Transverse colon (tissue), 4 donors: ENCODE measurements around the gene AURKAIP1. TPM values are rescaled to one million over a fixed set of nuclear protein-coding genes. Genes with fewer than 3 reads are reported as not detected.

ENCODE experiments used
- DNase-seq: peaks from one replicate; pipeline ENCODE4 v3.0.0-alpha.2; 2019
- H3K27ac ChIP-seq, 4 donors: fragments of 200-600 bp; sonication (generic); 2 replicates each; pipeline ENCODE4 v1.5.1; 2016 to 2018; ENCODE audit warnings: inconsistent platforms in 4 of 4
- H3K27me3 ChIP-seq: fragments of 200-600 bp; sonication (generic); 2 replicates; pipeline ENCODE4 v1.5.1; 2017; ENCODE audit warnings: inconsistent platforms
- H3K36me3 ChIP-seq, 4 donors: fragments of 200-600 bp; sonication (generic); 2 replicates each; pipeline ENCODE4 v1.5.1; 2017 to 2019; ENCODE audit warnings: inconsistent platforms in 4 of 4
- H3K4me1 ChIP-seq, 4 donors: fragments of 200-600 bp; sonication (generic); 2 replicates each; pipeline ENCODE4 v1.5.1; 2017 to 2020; ENCODE audit warnings: inconsistent platforms in 4 of 4
- H3K4me3 ChIP-seq, 4 donors: fragments of 200-600 bp; sonication (generic); 1 replicate in 1 of 4; 2 replicates in 3 of 4; pipeline versions ENCODE4 v1.5.1 to v1.6.1; 2017 to 2019; ENCODE audit warnings: inconsistent platforms in 4 of 4
- H3K9me3 ChIP-seq, 2 donors: fragments of 200-600 bp; sonication (generic); 2 replicates each; pipeline ENCODE4 v1.5.1; 2017 to 2019; ENCODE audit warnings: inconsistent platforms in 2 of 2
- EP300 ChIP-seq: sonication (generic); formaldehyde crosslinking; IDR thresholded peaks from one replicate; pipeline ENCODE4 v1.6.1; 2017; ENCODE audit warnings: antibody characterized with exemption, low read depth
- POLR2A ChIP-seq: fragments of 450-650 bp; IDR thresholded peaks from one replicate; pipeline ENCODE4 v1.6.1; 2016; ENCODE audit warnings: antibody characterized with exemption, mild to moderate bottlenecking, moderate library complexity
- POLR2AphosphoS5 ChIP-seq, 3 donors: sonication (generic); formaldehyde crosslinking; IDR thresholded peaks; one replicate each; pipeline ENCODE4 v1.6.1; 2016; ENCODE audit warnings: antibody characterized with exemption in 3 of 3
- WGBS, 2 donors: methylation state at CpG; one replicate each; pipeline ENCODE4 v1.1.5; 2018; ENCODE audit warnings: low coverage in 1 of 2; 5-methylcytosine and 5-hydroxymethylcytosine counted together
- in situ Hi-C, 4 donors: fragments of 200-750 bp; cut with MboI; loops; one replicate each; pipeline versions ENCODE4 v1.15.0 to v1.15.1; 2017; ENCODE audit warnings: low sequenced_read_pairs in 3 of 4, low pct_ligation_motif_present in 1 of 4, low pct_unique_long_range_greater_than_20kb in 1 of 4
- intact Hi-C: fragments of 100-400 bp; cut with DNase I; formaldehyde crosslinking; loops from one replicate; pipeline ENCODE4 v1.15.1; 2023; ENCODE audit warnings: low total_unique reads
- total RNA-seq, 4 donors: library from RNA; depleted of rRNA; stranded (reverse); fragments of >200 nt; gene quantifications; one replicate each; pipeline ENCODE4 v1.1.0, GENCODE V29; 2016
- TF ChIP-seq, protein P1 (sequence below), 5 experiments: fragments of 200-600 bp in 3 of 5; fragments of 450-650 bp in 2 of 5; sonication (generic) in 3 of 5; IDR thresholded peaks; 1 replicate in 2 of 5; 2 replicates in 3 of 5; pipeline ENCODE4 v1.5.1; 2016 to 2017; ENCODE audit warnings: antibody characterized with exemption in 5 of 5, inconsistent platforms in 3 of 5, mild to moderate bottlenecking in 2 of 5, moderate library complexity in 1 of 5

AURKAIP1 gene
- total RNA-seq, 4 donors from 2014 or later, result 110 to 197 (median 167) TPM

DNA sequence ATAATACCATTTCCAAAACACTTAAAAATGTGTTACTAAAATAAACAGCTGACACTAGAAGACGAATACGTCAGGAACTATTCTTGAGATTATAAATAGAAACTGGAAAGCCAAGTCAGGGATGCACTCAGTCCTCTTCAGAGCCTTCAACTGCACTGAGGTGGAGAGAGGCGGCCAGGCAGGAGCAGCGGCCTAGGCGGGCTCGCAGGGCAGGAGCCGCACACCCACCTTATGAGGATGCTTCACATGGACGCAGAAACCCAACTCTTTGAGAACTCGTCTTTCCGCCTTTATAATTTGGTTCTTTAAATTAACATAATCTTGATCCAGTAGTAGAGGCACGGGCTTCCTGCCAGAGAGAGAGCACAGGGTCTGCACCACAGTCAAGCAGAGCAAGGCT is 20.2 kb upstream of the AURKAIP1 start:
- peaks cover 0 to 56% (median 29%) of the 10 kb centered on the region in 4 donors for H3K36me3 ChIP-seq
- H3K9me3 ChIP-seq, result no peaks in the 10 kb centered on the region
- in situ Hi-C loops (no loop called here), intact Hi-C loops (no loop called here)
- WGBS, 2 donors, result 88 to 90% methylated on average over 7 to 11 of the region's 11 CpGs
- peaks cover 7 to 19% (median 15%) of the 10 kb centered on the region in 4 donors for H3K4me1 ChIP-seq
- DNase-seq, result no peak
- TF ChIP-seq POLR2AphosphoS5 (IDR thresholded peaks at IDR 0.05) (no peak), POLR2A (no peak), EP300 (no peak)
- TF ChIP-seq, protein P1, sequence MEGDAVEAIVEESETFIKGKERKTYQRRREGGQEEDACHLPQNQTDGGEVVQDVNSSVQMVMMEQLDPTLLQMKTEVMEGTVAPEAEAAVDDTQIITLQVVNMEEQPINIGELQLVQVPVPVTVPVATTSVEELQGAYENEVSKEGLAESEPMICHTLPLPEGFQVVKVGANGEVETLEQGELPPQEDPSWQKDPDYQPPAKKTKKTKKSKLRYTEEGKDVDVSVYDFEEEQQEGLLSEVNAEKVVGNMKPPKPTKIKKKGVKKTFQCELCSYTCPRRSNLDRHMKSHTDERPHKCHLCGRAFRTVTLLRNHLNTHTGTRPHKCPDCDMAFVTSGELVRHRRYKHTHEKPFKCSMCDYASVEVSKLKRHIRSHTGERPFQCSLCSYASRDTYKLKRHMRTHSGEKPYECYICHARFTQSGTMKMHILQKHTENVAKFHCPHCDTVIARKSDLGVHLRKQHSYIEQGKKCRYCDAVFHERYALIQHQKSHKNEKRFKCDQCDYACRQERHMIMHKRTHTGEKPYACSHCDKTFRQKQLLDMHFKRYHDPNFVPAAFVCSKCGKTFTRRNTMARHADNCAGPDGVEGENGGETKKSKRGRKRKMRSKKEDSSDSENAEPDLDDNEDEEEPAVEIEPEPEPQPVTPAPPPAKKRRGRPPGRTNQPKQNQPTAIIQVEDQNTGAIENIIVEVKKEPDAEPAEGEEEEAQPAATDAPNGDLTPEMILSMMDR (IDR thresholded peaks at IDR 0.05), result no peak
- no peak overlapping the region for H3K27ac ChIP-seq
- H3K4me3 ChIP-seq, result no peak overlapping the region
- no peaks in the 10 kb centered on the region for H3K27me3 ChIP-seq

- H3K4me3 ChIP-seq, result no peak overlapping the region
- H3K9me3 ChIP-seq, result no peaks in the 10 kb centered on the region
- in situ Hi-C loops (no loop called here), intact Hi-C loops (no loop called here)
- no peak overlapping the region for H3K27ac ChIP-seq
- peaks cover 5 to 15% (median 12%) of the 10 kb centered on the region in 4 donors for H3K4me1 ChIP-seq
- no peaks in the 10 kb centered on the region for H3K27me3 ChIP-seq
- WGBS, 2 donors, result 94% methylated on average over 3 to 7 of the region's 7 CpGs
- H3K36me3 ChIP-seq, result peaks cover 0 to 66% (median 34%) of the 10 kb centered on the region in 4 donors
- no peak for DNase-seq
- TF ChIP-seq POLR2AphosphoS5 (IDR thresholded peaks at IDR 0.05), result no peak
- TF ChIP-seq, protein P1 (IDR thresholded peaks at IDR 0.05), result no peak
- TF ChIP-seq POLR2A, result no peak
- no peak for TF ChIP-seq EP300
Observed at GRCh38 chr1:1394116-1394515, 19.1 kb upstream of the AURKAIP1 start.

DNA sequence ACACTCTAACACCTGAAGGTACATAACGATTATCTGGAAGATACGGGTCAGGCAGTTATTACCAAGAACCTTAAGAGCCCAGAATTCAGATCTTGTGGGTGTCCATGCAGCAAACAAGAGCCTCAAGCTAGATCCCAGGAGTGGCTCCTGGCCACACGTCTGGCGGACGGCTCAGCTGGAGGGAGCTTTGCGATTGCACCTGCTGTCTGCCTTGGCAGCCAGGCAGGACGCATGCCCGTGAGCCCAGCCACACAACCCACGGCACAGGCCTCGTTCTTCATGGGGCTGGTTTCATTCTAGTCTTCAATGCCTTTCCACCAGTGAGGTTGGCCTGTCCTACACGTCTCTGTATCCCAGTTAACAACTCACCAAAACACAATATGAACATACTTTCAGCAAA is 18.4 kb upstream of the AURKAIP1 start:
- 96% methylated on average over 11 of the region's 11 CpGs; no CpG with 5 or more reads in 1 of the 2 donors for WGBS, 2 donors
- intact Hi-C loops, result no loop called here
- in situ Hi-C loops, result no loop called here
- H3K27me3 ChIP-seq, result no peaks in the 10 kb centered on the region
- H3K36me3 ChIP-seq, result peaks cover 0 to 70% (median 37%) of the 10 kb centered on the region in 4 donors
- DNase-seq, result no peak
- no peak overlapping the region for H3K4me3 ChIP-seq
- no peak overlapping the region for H3K27ac ChIP-seq
- H3K9me3 ChIP-seq, result no peaks in the 10 kb centered on the region
- peaks cover 5 to 15% (median 12%) of the 10 kb centered on the region in 4 donors for H3K4me1 ChIP-seq
- TF ChIP-seq POLR2A (no peak), POLR2AphosphoS5 (IDR thresholded peaks at IDR 0.05) (no peak), EP300 (no peak)
- TF ChIP-seq, protein P1 (IDR thresholded peaks at IDR 0.05), result no peak

DNA sequence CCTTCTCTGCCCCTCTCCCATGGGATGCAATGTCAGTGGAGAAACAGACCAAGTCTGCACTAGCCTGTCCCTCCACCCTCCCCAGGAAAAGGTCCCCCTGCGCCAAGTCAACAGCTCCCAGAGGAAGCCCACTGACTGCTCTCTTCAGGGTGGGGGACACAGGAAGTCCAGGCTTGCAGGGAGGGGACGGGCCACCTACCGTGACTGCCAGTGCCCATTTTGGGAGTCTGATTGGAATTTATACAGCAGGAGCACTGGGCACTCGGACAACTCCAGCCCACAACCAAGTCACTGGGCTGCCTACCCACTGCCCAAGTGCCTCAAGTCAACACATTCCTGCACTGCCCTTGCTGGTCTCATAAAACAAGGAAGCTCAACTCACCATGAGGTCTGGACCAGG is 18.0 kb upstream of the AURKAIP1 start:
- H3K27ac ChIP-seq, result no peak overlapping the region
- peaks cover 0 to 75% (median 39%) of the 10 kb centered on the region in 4 donors for H3K36me3 ChIP-seq

More for the DNA sequence above, 18.0 kb upstream of the AURKAIP1 start:
- Histone ChIP-seq H3K9me3 (no peaks in the 10 kb centered on the region), H3K4me3 (no peak overlapping the region), H3K27me3 (no peaks in the 10 kb centered on the region), H3K4me1 (peaks cover 3 to 10% (median 8%) of the 10 kb centered on the region in 4 donors)
- in situ Hi-C loops (no loop called here), intact Hi-C loops (no loop called here)
- no peak for DNase-seq
- TF ChIP-seq, protein P1 (IDR thresholded peaks at IDR 0.05), result no peak
- no peak for TF ChIP-seq EP300
- WGBS, 2 donors, result 91% methylated on average over 4 of the region's 4 CpGs; no CpG with 5 or more reads in 1 of the 2 donors
